ENCODE results near the gene CD207. TPM values are rescaled to one million over a fixed set of nuclear protein-coding genes. Genes with fewer than 3 reads are reported as not detected.

The CD207 gene
- total and polyA plus RNA-seq, 3 donors from 2014 or later = 0.19 to 1.5 (median 0.79) TPM

DNA sequence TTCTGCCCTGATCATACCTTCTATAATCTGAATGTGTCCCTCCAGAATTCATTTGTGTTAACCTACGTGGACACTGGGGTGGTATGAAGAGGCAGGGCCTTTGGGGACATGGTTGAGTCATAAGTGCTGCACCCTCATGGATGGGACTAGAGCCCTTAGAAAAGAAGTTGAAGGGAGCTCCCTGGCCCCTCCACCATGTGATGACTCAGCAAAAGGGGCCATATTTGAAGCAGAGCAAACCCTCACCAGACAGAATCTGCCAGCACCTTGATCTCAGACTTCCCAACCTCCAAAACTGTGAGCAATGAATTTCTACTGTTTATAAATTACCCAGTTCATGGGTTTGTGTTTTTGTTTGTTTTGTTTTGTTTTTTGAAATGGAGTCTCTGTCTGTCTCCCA, 33.4 kb upstream of the CD207 start:
- DNase-seq = no peak
- TF ChIP-seq, protein P1, sequence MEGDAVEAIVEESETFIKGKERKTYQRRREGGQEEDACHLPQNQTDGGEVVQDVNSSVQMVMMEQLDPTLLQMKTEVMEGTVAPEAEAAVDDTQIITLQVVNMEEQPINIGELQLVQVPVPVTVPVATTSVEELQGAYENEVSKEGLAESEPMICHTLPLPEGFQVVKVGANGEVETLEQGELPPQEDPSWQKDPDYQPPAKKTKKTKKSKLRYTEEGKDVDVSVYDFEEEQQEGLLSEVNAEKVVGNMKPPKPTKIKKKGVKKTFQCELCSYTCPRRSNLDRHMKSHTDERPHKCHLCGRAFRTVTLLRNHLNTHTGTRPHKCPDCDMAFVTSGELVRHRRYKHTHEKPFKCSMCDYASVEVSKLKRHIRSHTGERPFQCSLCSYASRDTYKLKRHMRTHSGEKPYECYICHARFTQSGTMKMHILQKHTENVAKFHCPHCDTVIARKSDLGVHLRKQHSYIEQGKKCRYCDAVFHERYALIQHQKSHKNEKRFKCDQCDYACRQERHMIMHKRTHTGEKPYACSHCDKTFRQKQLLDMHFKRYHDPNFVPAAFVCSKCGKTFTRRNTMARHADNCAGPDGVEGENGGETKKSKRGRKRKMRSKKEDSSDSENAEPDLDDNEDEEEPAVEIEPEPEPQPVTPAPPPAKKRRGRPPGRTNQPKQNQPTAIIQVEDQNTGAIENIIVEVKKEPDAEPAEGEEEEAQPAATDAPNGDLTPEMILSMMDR (IDR thresholded peaks at IDR 0.05) = no peak
- TF ChIP-seq POLR2A (IDR thresholded peaks at IDR 0.05) = no peak
- WGBS, 2 donors = 89 to 90% methylated on average over 1 of the region's 1 CpG
- H3K9me3 ChIP-seq = no peaks in the 10 kb centered on the region
- H3K36me3 ChIP-seq (ENCODE audit: low read depth, missing control alignments) = no peaks in the 10 kb centered on the region
- H3K4me3 ChIP-seq = no peak overlapping the region
- H3K4me1 ChIP-seq = peaks cover 6% of the 10 kb centered on the region
- no peaks in the 10 kb centered on the region for H3K27me3 ChIP-seq
- intact Hi-C loops (cut with DNase I; ENCODE audit: low total_unique reads) = no loop called here
- no peak overlapping the region for H3K27ac ChIP-seq

DNA sequence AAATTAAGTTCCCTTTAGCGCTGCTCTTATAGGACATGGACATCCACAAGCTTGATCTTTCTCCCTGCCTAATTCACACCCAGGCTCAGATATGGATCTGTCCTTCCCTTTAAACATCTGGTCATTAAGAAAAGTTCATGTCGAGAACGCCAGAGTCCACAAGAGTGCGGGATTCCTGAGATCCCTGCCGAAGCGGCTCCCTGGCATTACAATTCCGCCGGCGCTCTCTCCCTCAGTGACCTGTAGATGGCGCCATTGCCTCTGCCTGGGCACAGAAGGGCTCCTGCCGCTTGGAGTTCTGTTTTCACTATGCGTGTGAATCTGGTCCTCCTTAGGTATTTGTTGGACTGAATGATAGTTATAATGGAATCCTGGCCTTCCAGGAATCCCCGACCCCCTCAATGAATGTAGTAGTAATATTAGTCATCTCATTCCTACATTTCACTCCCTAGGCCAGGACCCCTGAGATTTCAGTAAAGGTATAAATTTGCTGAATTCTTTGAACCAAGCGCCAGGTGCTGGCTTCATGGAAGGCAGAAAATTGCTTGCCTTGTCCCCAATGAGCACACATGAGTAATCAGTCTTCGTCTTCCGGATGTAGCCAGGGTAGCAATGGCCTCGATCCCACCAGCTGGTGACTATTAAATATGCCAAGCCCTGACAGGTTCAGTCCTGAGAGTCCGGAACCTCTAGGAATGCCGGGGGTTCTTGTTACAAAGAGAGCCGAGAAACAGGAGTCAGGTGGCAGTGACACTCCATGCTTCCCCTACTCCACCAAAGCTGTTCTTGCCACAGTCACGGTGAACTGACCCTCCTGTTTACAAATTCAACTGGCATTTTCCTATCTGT, 26.4 kb upstream of the CD207 start:
- TF ChIP-seq POLR2A (IDR thresholded peaks at IDR 0.05) = no peak
- TF ChIP-seq, protein P1 (IDR thresholded peaks at IDR 0.05) = peak; percentile 59 to 92 (median 70)
- WGBS, 2 donors = 15 to 22% methylated on average over 21 of the region's 21 CpGs
- peak; percentile 90 for DNase-seq
- intact Hi-C loops (cut with DNase I; ENCODE audit: low total_unique reads) = no loop called here
- H3K27me3 ChIP-seq = no peaks in the 10 kb centered on the region
- H3K36me3 ChIP-seq (ENCODE audit: low read depth, missing control alignments) = no peaks in the 10 kb centered on the region
- H3K27ac ChIP-seq = no peak overlapping the region
- H3K4me1 ChIP-seq = no peaks in the 10 kb centered on the region
- H3K4me3 ChIP-seq = no peak overlapping the region
- no peaks in the 10 kb centered on the region for H3K9me3 ChIP-seq

DNA sequence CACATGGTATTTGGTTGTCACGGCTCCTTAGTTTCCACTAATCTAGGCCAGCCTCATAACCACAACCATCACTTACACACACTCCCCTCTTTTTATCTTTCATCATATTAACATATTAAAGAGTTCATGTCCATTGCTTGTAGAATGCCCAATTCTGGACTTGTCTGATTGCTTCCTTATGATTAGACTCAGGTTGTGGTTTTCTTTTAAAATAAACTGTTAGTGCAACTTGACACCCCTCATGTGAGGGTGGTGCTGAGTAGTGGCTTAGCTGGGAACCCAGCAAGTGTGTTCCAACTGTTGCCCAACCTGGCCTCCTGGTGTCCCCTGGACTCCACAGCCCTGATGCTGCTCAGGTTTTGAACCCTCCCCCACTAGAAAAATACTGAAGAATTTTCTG, 20.1 kb upstream of the CD207 start:
- WGBS, 2 donors = 67 to 83% methylated on average over 1 of the region's 1 CpG
- no peak overlapping the region for H3K4me3 ChIP-seq
- no peaks in the 10 kb centered on the region for H3K36me3 ChIP-seq (ENCODE audit: low read depth, missing control alignments)
- no peak overlapping the region for H3K27ac ChIP-seq
- H3K4me1 ChIP-seq = no peaks in the 10 kb centered on the region
- no peaks in the 10 kb centered on the region for H3K9me3 ChIP-seq
- TF ChIP-seq, protein P1 (IDR thresholded peaks at IDR 0.05) = no peak
- no peak for TF ChIP-seq POLR2A (IDR thresholded peaks at IDR 0.05)
- DNase-seq = no peak
- no peaks in the 10 kb centered on the region for H3K27me3 ChIP-seq
- intact Hi-C loops (cut with DNase I; ENCODE audit: low total_unique reads) = no loop called here

DNA sequence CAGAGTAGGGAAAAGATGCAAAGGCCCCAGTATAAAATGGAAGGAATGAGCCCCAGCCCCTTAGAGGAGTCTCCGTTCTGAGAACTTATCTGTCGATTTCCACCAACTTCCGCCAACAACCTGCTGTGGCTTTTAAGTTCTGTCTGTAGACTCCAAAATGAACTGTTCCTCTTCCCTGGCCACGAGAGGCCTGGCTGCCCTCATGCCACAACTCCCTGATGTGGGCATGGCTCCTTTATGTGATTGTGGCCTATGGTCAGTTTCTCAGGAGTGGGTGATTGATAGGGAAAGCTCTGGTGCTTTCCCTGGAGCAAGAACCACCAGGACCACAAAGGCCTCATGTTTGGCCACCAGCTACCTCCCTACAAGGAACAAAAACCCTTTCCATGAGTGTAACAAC, 18.8 kb upstream of the CD207 start:
- Histone ChIP-seq H3K4me1 (no peaks in the 10 kb centered on the region), H3K36me3 (ENCODE audit: low read depth, missing control alignments) (no peaks in the 10 kb centered on the region), H3K27me3 (no peaks in the 10 kb centered on the region), H3K27ac (no peak overlapping the region), H3K9me3 (no peaks in the 10 kb centered on the region), H3K4me3 (no peak overlapping the region)
- WGBS, 2 donors = 86 to 91% methylated on average over 4 of the region's 4 CpGs
- intact Hi-C loops (cut with DNase I; ENCODE audit: low total_unique reads) = no loop called here
- no peak for DNase-seq
- TF ChIP-seq POLR2A (IDR thresholded peaks at IDR 0.05) = no peak
- TF ChIP-seq, protein P1 (IDR thresholded peaks at IDR 0.05) = no peak

DNA sequence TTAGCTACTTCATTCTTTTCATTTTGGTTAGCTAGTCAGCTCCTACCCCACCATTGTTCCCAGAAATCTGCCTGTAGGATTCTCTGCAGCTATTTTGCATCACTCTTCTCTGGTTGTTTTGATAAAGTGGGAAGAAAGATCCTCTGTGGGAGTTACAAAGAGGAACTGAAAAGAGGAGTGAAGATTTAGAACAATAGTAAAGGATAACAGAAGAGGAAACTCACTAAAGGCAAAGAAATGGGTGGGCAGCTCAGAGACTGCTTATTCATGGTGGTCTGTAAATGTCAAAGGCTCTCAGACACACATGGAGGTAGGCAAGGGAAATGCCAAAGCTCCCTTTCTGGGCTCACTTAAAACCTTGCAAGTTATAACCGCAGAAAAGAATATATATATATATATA, 17.2 kb upstream of the CD207 start:
- intact Hi-C loops (cut with DNase I; ENCODE audit: low total_unique reads) = no loop called here
- Histone ChIP-seq H3K4me1 (no peaks in the 10 kb centered on the region), H3K27me3 (no peaks in the 10 kb centered on the region), H3K4me3 (no peak overlapping the region), H3K36me3 (ENCODE audit: low read depth, missing control alignments) (no peaks in the 10 kb centered on the region), H3K9me3 (no peaks in the 10 kb centered on the region), H3K27ac (no peak overlapping the region)
- WGBS, 2 donors = 90 to 95% methylated on average over 1 of the region's 1 CpG
- no peak for DNase-seq
- TF ChIP-seq, protein P1 (IDR thresholded peaks at IDR 0.05) = no peak
- no peak for TF ChIP-seq POLR2A (IDR thresholded peaks at IDR 0.05)
